Muscle layer of colon (tissue), 2 donors: Measurements from ENCODE around the gene DNAJC5.

Experiments used
- H3K27ac ChIP-seq: one replicate; pipeline ENCODE4 v1.7.0; 2013; ENCODE audit warnings: low read depth, mild to moderate bottlenecking, low read length, moderate library complexity
- H3K27me3 ChIP-seq, 2 donors: one replicate each; pipeline ENCODE4 v1.7.0; 2013; ENCODE audit warnings: low read length in 2 of 2, mild to moderate bottlenecking in 2 of 2; ENCODE audit not compliant: insufficient read depth in 2 of 2, control insufficient read depth in 1 of 2
- H3K36me3 ChIP-seq: one replicate; pipeline ENCODE4 v1.7.0; 2013; ENCODE audit warnings: mild to moderate bottlenecking, low read length; ENCODE audit not compliant: insufficient read depth
- H3K4me1 ChIP-seq: one replicate; pipeline ENCODE4 v1.7.0; 2013; ENCODE audit warnings: mild to moderate bottlenecking, low read length; ENCODE audit not compliant: insufficient read depth
- H3K4me3 ChIP-seq, 2 donors: one replicate each; pipeline ENCODE4 v1.7.0; 2013; ENCODE audit warnings: low read length in 2 of 2, low read depth in 1 of 2, mild to moderate bottlenecking in 1 of 2, moderate library complexity in 1 of 2
- H3K9ac ChIP-seq: one replicate; pipeline ENCODE4 v1.7.0; 2013; ENCODE audit warnings: low read length
- H3K9me3 ChIP-seq: one replicate; pipeline ENCODE4 v1.7.0; 2013; ENCODE audit warnings: mild to moderate bottlenecking, low read length
- donor health status: abdominal sarcoma.
- donor health status: Adenocarcinoma of cecum.

DNAJC5 gene

DNA sequence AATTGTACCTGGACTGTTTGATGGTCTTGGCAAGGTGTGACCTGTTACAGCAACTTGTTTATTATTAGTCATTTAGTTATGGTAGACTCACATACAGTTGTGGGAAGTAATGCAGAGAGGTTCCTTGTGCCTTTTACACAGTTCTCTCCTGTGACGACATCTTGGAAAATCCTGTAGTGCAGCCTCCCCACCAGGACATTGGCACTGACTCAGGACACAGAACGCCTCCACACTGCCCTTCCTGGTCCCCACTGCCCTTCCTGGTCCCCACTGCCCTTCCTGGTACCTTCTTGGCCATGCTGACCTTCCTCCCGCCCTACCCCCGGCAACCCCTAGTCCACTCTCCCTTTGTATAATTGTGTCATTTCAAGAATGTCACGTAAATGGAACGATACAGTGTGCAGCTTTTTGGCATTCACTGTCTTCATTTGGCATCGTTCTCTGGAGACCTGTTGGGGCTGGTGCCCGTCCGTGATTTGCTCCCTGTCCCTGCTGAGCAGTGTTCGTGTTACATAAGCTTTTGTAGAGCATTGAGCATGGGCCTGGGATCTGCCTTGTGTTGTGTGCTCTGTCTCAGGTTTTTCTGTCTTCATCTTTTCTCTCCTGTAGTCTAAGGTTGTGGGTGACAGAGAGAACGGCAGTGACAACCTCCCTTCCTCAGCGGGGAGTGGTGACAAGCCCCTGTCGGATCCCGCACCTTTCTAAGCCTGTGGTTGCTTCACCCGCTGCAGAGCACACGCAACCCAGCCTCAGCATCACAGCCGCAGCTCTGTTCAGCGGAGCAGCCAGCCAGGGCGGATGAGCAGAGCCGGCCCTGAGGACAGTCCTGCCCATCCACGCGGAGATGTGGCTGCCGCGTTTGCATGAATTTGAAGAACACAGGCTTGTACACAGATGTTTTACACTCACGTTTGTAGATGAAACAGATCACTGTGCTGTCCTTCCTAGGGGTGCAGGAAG, 5.4 kb upstream of the DNAJC5 start:
- H3K27me3 ChIP-seq = no peaks in the 10 kb centered on the region
- H3K9me3 ChIP-seq = no peaks in the 10 kb centered on the region
- no peak overlapping the region for H3K27ac ChIP-seq
- no peaks in the 10 kb centered on the region for H3K4me1 ChIP-seq
- H3K36me3 ChIP-seq = peaks cover 38% of the 10 kb centered on the region
- no peak overlapping the region for H3K4me3 ChIP-seq
- no peak overlapping the region for H3K9ac ChIP-seq

DNA sequence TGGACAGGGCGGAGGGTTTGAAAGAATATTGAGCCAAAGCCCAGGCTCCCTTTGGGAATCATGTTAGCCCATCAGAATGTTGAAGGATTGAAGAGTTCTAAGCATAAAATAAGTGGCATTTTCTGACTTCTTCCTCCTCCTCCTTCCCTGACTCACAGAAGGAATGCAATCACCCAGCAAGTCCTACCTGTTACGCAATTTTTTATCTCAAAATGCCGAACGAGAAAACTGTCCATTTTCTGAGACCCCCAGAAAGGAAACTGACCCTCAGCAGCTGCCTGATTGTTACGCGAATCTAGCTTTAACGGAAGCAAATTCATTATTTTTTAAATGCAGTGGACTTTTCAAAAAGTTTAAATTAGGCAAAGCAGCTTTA, 4.7 kb upstream of the DNAJC5 start:
- H3K27me3 ChIP-seq = no peaks in the 10 kb centered on the region
- no peak overlapping the region for H3K9ac ChIP-seq
- no peaks in the 10 kb centered on the region for H3K9me3 ChIP-seq
- H3K36me3 ChIP-seq = peaks cover 33% of the 10 kb centered on the region
- H3K4me3 ChIP-seq = no peak overlapping the region
- no peaks in the 10 kb centered on the region for H3K4me1 ChIP-seq
- H3K27ac ChIP-seq = no peak overlapping the region

DNA sequence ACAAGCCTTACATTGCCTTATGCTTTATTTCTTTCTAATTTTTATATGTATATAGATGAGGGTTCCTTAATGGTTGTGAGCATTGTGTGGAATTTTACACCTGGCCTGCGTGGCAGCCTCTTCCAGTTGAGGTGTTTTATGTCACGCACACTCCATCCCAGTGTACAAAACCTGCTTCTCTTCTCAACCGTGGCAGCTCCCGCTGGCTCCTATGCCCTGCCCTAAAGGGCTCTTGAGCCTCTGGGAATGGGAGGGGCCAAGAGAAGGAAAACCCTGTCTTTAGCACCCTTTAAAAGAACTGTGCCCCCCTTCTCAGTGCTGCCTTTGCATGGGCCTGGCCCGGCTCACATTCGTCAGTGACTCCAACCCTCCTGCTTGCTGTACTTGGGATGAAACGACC, 4.3 kb upstream of the DNAJC5 start:
- Histone ChIP-seq H3K9ac (no peak overlapping the region), H3K9me3 (no peaks in the 10 kb centered on the region), H3K27me3 (no peaks in the 10 kb centered on the region), H3K27ac (no peak overlapping the region), H3K4me1 (no peaks in the 10 kb centered on the region), H3K4me3 (no peak overlapping the region), H3K36me3 (peaks cover 33% of the 10 kb centered on the region)

DNA sequence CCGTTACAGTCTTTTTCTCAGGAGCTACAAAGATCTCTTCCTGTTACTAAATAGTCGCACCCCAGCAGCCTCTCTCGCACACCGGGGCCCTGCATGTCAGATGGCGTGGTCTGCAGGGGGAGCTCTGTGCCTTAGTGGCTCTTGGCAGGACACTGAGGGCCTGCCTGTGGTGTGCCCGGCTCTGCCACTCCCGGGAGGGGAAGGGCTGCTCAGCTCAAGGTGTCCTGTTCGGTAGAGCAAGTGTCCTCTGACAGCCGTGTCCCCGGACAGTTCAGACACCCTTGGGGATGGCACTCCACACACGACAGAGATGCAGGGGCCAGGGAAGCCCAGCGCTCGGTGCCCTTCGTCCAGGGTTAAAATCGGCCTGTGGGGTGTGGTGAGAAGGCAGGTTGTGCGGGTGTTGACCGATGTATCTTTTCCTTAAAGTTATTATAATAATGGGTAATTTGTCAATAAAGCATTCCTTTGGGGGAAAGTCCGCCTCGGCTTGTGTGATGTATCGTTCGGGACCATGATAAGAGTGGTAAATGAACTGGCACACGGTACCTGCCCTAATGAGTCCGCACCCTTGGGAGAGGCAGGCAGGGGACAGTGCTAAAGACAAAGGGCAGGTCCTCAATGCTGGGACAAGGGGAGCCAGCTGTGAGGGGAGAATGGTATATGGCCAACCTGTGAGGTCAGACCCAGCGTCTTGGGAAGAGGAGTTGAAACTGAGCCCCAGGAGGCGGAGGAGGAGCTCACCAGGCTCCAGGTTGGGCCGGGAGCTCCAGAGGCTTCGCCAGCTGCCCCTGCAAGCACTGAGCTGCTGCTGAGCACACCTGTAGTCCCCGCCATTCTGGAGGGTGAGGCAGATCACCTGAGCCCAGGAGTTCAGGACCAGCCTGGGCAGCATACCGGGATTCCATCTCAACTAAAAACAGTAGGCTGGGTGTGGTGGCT, 3.6 kb upstream of the DNAJC5 start:
- H3K4me1 ChIP-seq = peaks cover 6% of the 10 kb centered on the region
- H3K4me3 ChIP-seq = no peak overlapping the region
- no peaks in the 10 kb centered on the region for H3K9me3 ChIP-seq
- H3K27ac ChIP-seq = no peak overlapping the region
- no peak overlapping the region for H3K9ac ChIP-seq
- peaks cover 33% of the 10 kb centered on the region for H3K36me3 ChIP-seq
- no peaks in the 10 kb centered on the region for H3K27me3 ChIP-seq

GRCh38 chr20:63892402-63892801, 2.5 kb upstream of the DNAJC5 start:
- no peaks in the 10 kb centered on the region for H3K27me3 ChIP-seq
- H3K9me3 ChIP-seq = no peaks in the 10 kb centered on the region
- H3K4me1 ChIP-seq = peaks cover 12% of the 10 kb centered on the region
- no peak overlapping the region for H3K9ac ChIP-seq
- H3K27ac ChIP-seq = no peak overlapping the region
- H3K36me3 ChIP-seq = peaks cover 30% of the 10 kb centered on the region
- H3K4me3 ChIP-seq = no peak overlapping the region

DNA sequence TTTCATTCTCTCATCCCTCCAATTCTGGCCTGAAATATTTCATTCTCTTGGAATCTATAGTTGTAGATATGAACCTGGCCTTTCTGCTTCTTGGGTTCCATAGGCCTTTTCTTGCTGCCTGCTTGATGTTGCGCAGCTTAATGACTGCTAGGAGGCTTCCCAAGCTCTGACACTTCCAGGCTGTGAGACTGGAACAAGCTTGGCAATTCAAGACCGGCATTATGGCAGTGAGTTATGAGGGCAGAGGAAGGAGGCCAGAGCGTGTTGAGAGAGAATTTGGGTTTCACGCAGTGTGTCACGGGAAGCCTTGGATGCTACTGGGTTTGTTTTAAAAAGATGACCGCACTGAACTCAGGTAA, 948 bp upstream of the DNAJC5 start:
- Histone ChIP-seq H3K9me3 (no peaks in the 10 kb centered on the region), H3K36me3 (peaks cover 20% of the 10 kb centered on the region), H3K4me3 (no peak overlapping the region), H3K27ac (no peak overlapping the region), H3K27me3 (no peaks in the 10 kb centered on the region), H3K4me1 (peaks cover 12% of the 10 kb centered on the region), H3K9ac (no peak overlapping the region)

DNA sequence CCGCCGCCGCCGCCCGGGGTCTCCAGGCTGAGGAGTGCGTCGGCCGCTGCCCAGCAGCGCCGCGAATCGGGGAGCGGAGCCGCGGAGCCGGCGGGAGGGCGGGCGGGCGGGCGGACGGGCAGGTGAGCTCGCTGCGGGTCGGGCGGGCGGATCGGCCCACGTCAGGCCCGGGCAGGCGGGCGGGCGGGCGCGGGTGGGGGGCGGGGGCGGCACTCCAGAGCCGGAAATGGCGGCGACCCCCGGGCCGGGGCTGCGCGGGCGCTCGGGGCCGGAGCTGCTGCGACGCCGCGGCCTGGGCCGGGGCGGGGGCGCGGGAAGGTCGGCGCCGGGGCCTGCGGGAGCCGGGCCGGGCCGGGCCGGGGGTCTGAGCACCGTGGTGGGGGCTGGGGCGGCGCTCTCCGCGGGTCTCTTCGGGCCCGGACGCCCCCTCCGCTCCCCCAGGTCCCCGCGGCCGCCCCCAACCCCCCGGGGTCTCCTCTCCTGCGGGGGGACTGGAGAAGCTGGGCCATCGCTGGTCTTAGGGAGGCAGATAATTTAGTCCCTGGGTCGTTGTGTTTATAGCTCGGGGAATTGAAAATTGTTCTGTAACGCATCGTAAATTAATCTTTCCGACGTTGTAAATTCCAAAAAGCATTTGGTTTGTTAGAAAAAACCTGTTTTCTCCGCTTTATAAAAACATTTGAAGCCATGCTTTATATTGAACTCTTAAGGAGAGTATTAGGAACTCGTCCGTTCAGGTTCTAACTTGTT, 451 bp downstream of the DNAJC5 start:
- Histone ChIP-seq H3K27ac (peak overlapping the region; percentile 82), H3K9me3 (no peaks in the 10 kb centered on the region), H3K4me3 (peak overlapping the region; percentile 70 to 77), H3K4me1 (peaks cover 12% of the 10 kb centered on the region), H3K27me3 (no peaks in the 10 kb centered on the region), H3K9ac (peak overlapping the region; percentile 23), H3K36me3 (peaks cover 6% of the 10 kb centered on the region)

- peaks cover under 1% of the 10 kb centered on the region for H3K36me3 ChIP-seq
- H3K27me3 ChIP-seq = no peaks in the 10 kb centered on the region
- peaks cover 12% of the 10 kb centered on the region for H3K4me1 ChIP-seq
- H3K4me3 ChIP-seq = peak overlapping the region; percentile 70 to 77
- H3K27ac ChIP-seq = peak overlapping the region; percentile 82
- no peaks in the 10 kb centered on the region for H3K9me3 ChIP-seq
- peak overlapping the region; percentile 23 for H3K9ac ChIP-seq
Measured at GRCh38 chr20:63895952-63896263, 982 bp downstream of the DNAJC5 start.

- Histone ChIP-seq H3K27ac (peak overlapping the region; percentile 45), H3K9ac (peak overlapping the region; percentile 23), H3K4me3 (peak overlapping the region; percentile 4 to 70), H3K9me3 (no peaks in the 10 kb centered on the region), H3K27me3 (no peaks in the 10 kb centered on the region), H3K4me1 (peaks cover 12% of the 10 kb centered on the region), H3K36me3 (no peaks in the 10 kb centered on the region)
Measured at GRCh38 chr20:63896264-63897105, 1.6 kb downstream of the DNAJC5 start.

DNA sequence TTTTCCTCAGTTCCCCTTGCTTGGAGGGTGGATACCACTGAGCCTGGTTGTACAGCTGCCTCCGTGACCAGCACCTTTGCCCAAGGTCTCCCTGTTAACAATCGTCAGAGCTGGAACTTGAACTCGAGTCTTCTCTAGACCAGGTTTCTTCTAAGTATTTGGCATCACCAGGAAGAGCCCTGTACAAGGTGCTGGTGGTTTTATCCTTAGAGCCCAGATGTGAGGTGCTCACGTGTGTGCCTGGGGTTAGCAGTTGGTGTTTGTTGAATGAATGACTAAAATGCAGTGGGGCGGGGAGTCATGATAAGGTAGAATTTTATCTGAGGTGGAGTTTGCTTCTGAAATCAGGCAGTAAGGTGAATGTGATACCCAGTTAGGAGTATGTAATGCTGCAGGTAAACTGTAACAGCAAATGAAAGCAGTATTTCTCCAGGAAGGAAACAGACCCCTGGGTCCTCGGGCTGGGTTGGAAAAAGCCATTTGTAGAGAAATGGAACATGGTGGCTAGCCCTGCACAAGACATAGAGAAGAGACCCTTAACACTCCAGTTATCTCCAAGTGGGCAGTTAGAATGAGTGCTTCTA, 3.1 kb downstream of the DNAJC5 start:
- H3K4me3 ChIP-seq = no peak overlapping the region
- no peaks in the 10 kb centered on the region for H3K9me3 ChIP-seq
- H3K9ac ChIP-seq = no peak overlapping the region
- H3K27ac ChIP-seq = no peak overlapping the region
- peaks cover 12% of the 10 kb centered on the region for H3K4me1 ChIP-seq
- no peaks in the 10 kb centered on the region for H3K27me3 ChIP-seq
- H3K36me3 ChIP-seq = no peaks in the 10 kb centered on the region
